GM12865 (cell line): ENCODE measurements around the gene HBZ.

Experiments used
- DNase-seq: peaks from one replicate; pipeline ENCODE4 v3.0.0; 2010; ENCODE audit warnings: low read depth
- H3K4me3 ChIP-seq: 2 replicates; pipeline ENCODE4 v1.5.1; 2011; ENCODE audit warnings: mild to moderate bottlenecking, low read depth, low read length, control low read depth
- CTCF ChIP-seq: IDR thresholded peaks from 2 replicates; pipeline ENCODE4 v1.5.1; 2011; ENCODE audit warnings: low read length, control low read depth, low read depth, inconsistent platforms; ENCODE audit not compliant: insufficient read depth; ENCODE audit errors: missing control alignments

The HBZ gene

GRCh38 chr16:188674-189073 is 36.2 kb downstream of the HBZ start:
- H3K4me3 ChIP-seq: no peak overlapping the region
- TF ChIP-seq CTCF: peak; percentile 38
- DNase-seq: peak; percentile 28

- DNase-seq: no peak
- H3K4me3 ChIP-seq: no peak overlapping the region
- no peak for TF ChIP-seq CTCF
These were observed 37.3 kb downstream of the HBZ start for GRCh38 chr16:189604-190186.

GRCh38 chr16:191831-192230 is 39.4 kb downstream of the HBZ start:
- no peak for TF ChIP-seq CTCF
- no peak for DNase-seq

GRCh38 chr16:192686-193085 is 40.2 kb downstream of the HBZ start:
- TF ChIP-seq CTCF: no peak
- no peak overlapping the region for H3K4me3 ChIP-seq
- no peak for DNase-seq

More at GRCh38 chr16:191831-192230, 39.4 kb downstream of the HBZ start:
- H3K4me3 ChIP-seq: no peak overlapping the region

- no peak for DNase-seq
- TF ChIP-seq CTCF: no peak
- no peak overlapping the region for H3K4me3 ChIP-seq
These were observed 41.0 kb downstream of the HBZ start for GRCh38 chr16:193441-193840.

GRCh38 chr16:194516-194915 is 42.1 kb downstream of the HBZ start:
- H3K4me3 ChIP-seq: no peak overlapping the region
- no peak for TF ChIP-seq CTCF
- DNase-seq: no peak

- no peak for TF ChIP-seq CTCF
These were observed 47.9 kb downstream of the HBZ start for GRCh38 chr16:200388-200787.

More at GRCh38 chr16:200388-200787, 47.9 kb downstream of the HBZ start:
- no peak overlapping the region for H3K4me3 ChIP-seq
- no peak for DNase-seq
